Thyroid gland (tissue), 4 donors: ENCODE results near the gene STK38L.

ENCODE experiments used
- POLR2A ChIP-seq, 2 donors: fragments of 450-650 bp; IDR thresholded peaks; one replicate each; pipeline ENCODE4 v1.6.1; 2017; ENCODE audit warnings: antibody characterized with exemption in 2 of 2, mild to moderate bottlenecking in 2 of 2, moderate library complexity in 1 of 2
- TF ChIP-seq, protein P1 (sequence below), 6 experiments: fragments of 200-600 bp in 3 of 6; fragments of 450-650 bp in 3 of 6; sonication (generic) in 3 of 6; IDR thresholded peaks; one replicate each; pipeline ENCODE4 v1.5.1; 2016 to 2019; ENCODE audit warnings: antibody characterized with exemption in 6 of 6, mild to moderate bottlenecking in 2 of 6, inconsistent platforms in 1 of 6, moderate library complexity in 1 of 6

- TF ChIP-seq, protein P1, sequence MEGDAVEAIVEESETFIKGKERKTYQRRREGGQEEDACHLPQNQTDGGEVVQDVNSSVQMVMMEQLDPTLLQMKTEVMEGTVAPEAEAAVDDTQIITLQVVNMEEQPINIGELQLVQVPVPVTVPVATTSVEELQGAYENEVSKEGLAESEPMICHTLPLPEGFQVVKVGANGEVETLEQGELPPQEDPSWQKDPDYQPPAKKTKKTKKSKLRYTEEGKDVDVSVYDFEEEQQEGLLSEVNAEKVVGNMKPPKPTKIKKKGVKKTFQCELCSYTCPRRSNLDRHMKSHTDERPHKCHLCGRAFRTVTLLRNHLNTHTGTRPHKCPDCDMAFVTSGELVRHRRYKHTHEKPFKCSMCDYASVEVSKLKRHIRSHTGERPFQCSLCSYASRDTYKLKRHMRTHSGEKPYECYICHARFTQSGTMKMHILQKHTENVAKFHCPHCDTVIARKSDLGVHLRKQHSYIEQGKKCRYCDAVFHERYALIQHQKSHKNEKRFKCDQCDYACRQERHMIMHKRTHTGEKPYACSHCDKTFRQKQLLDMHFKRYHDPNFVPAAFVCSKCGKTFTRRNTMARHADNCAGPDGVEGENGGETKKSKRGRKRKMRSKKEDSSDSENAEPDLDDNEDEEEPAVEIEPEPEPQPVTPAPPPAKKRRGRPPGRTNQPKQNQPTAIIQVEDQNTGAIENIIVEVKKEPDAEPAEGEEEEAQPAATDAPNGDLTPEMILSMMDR (IDR thresholded peaks at IDR 0.05): no peak
- no peak for TF ChIP-seq POLR2A (IDR thresholded peaks at IDR 0.05)
These were observed 803 bp downstream of the STK38L start for GRCh38 chr12:27244689-27245488.
